Aorta (tissue), 5 donors: ENCODE measurements around the gene RASGRP2. TPM values are rescaled to one million over a fixed set of nuclear protein-coding genes. Genes with fewer than 3 reads are reported as not detected.
A peak's percentile ranks its signal among the peaks of the same experiment; 100 is the strongest.

Experiments used
- ATAC-seq: fragments of 200-7000 bp; cut with Tn5 transposase; one replicate; pipeline ENCODE4 v1.9.1; 2022; ENCODE audit warnings: moderate library complexity; ENCODE audit not compliant: low FRiP score
- DNase-seq, 2 donors: peaks; one replicate each; pipeline ENCODE4 v3.0.0-alpha.2; 2020
- H3K27ac ChIP-seq, 2 donors: one replicate each; pipeline ENCODE4 v1.5.1; 2013; ENCODE audit warnings: low read length in 2 of 2, mild to moderate bottlenecking in 2 of 2, moderate library complexity in 2 of 2, control low read depth in 1 of 2, inconsistent platforms in 1 of 2, low read depth in 1 of 2
- H3K27me3 ChIP-seq, 2 donors: one replicate each; pipeline ENCODE4 v1.6.1; 2013; ENCODE audit warnings: control low read depth in 1 of 2, low read length in 1 of 2, mild to moderate bottlenecking in 1 of 2, moderate library complexity in 1 of 2; ENCODE audit not compliant: insufficient read depth in 2 of 2, control insufficient read depth in 1 of 2
- H3K36me3 ChIP-seq, 2 donors: one replicate each; pipeline ENCODE4 v1.6.1; 2013; ENCODE audit warnings: control low read depth in 1 of 2, low read length in 1 of 2, mild to moderate bottlenecking in 1 of 2; ENCODE audit not compliant: insufficient read depth in 2 of 2, control insufficient read depth in 1 of 2
- H3K4me1 ChIP-seq, 2 donors: one replicate each; pipeline ENCODE4 v1.6.1; 2013; ENCODE audit warnings: low read length in 2 of 2, control low read depth in 1 of 2, mild to moderate bottlenecking in 1 of 2, moderate library complexity in 1 of 2; ENCODE audit not compliant: insufficient read depth in 2 of 2, control insufficient read depth in 1 of 2
- H3K4me3 ChIP-seq, 2 donors: one replicate each; pipeline ENCODE4 v1.5.1; 2013; ENCODE audit warnings: low read length in 2 of 2, control low read depth in 1 of 2, mild to moderate bottlenecking in 1 of 2
- H3K9me3 ChIP-seq: one replicate; pipeline ENCODE4 v1.6.1; 2013; ENCODE audit warnings: mild to moderate bottlenecking, low read length; ENCODE audit not compliant: control insufficient read depth
- WGBS, 2 donors: extraction: QIAGEN DNeasy Blood & Tissue Kit; methylation state at CpG; one replicate each; pipeline ENCODE4 v1.1.7; 2013; 5-methylcytosine and 5-hydroxymethylcytosine counted together
- intact Hi-C, 2 donors: fragments of 100-400 bp; cut with DNase I; formaldehyde crosslinking; loops; one replicate each; pipeline versions ENCODE4 v1.14.2 to v1.15.0; 2022
- polyA plus RNA-seq, 2 donors: library from polyadenylated mRNA; stranded (reverse); fragments of 200-250 nt; gene quantifications; one replicate each; pipeline ENCODE4 v1.2.3, GENCODE V29; 2013
- total RNA-seq, 2 donors: library from RNA; stranded (reverse); fragmentation: NEBNext Ultra II Directional; extraction: Animal tissue kit (Norgen Biotek cat#: 25700); gene quantifications; one replicate each; pipeline ENCODE4 v1.2.1, GENCODE V29; 2021
- donor health status: healthy with polysubstance abuse.
- donor health status: Bipolar disorder and iron deficiency.
- donor health status: DM: no; HTN: no; CAD: no.
- donor health status: DM: no; HTN: no; CAD: no.
- donor health status: DM: yes; HTN: yes; CAD: no.

The RASGRP2 gene
- total and polyA plus RNA-seq, 4 donors, result 20.8 to 152 (median 48.6) TPM

DNA sequence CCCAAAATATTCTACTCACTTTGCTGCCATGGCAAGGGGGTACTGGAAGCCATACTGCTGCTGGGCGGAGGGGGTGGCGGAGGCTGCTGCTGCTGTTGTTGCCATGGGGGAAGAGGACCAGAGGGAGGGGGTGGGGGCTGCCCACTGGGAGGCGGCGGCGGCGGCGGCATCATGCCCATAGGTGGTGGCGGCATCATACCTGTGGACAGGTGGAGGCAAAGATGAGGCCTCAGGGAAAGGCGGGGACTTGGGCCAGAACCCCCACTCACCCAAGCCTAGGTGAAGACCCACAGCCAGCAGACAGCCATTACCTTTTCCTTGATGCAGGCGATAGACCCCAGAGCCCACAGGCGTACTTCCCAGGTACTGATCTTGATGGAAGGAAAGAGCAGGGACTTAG lies 22.9 kb upstream of the RASGRP2 start:
- no peaks in the 10 kb centered on the region for H3K9me3 ChIP-seq
- peaks cover 0 to 1% of the 10 kb centered on the region in 2 donors for H3K4me1 ChIP-seq
- WGBS, 2 donors, result 84 to 94% methylated on average over 9 to 11 of the region's 11 CpGs
- ATAC-seq (no peak), DNase-seq (peak in 1 of 2 donors; percentile 70)
- no peak overlapping the region for H3K4me3 ChIP-seq
- H3K36me3 ChIP-seq, result peaks cover 20 to 28% of the 10 kb centered on the region in 2 donors
- no peak overlapping the region for H3K27ac ChIP-seq
- intact Hi-C loops, result no loop called here
- no peaks in the 10 kb centered on the region for H3K27me3 ChIP-seq

DNA sequence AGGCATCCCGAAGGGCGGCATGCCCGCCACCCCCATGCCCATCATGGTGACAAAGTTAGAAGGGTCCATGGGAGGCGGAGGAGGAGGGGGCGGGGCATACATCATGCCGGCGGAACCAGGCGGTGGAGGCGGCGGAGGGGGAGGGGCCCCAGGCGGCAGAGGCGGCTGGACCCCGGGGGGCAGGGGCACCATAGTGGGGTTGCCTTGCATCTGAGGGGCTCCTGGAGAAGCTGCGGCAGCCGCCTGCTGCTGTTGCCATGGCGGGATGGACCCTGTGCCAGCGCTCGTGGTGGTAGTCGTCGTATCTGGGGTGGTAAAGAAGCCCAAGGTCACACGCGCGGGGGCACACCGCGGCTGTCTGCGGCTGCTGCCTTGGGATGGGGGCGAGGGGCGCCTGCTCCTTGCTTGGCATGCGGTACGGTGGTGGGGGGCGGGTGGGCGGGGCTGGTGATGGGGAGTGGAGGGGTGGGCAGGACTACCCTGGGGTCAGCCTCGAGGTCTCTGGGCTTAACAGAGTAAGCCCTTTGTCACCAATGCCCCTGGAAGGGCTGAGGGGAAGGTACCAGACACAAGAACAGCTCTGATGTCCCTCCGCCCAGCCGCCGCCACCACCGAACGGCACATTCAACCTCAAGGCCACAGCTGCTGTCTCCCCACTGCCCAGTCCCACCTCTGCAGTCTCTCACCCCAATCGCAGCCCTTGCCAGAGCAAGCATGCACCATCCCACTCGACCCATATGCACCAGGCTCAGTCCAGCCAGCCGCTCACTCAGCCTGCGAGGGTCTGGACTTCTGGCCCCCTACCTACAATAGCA lies 22.1 kb upstream of the RASGRP2 start:
- H3K4me1 ChIP-seq, result peaks cover 0 to 1% of the 10 kb centered on the region in 2 donors
- ATAC-seq (peak; percentile 13), DNase-seq (peak in 1 of 2 donors; percentile 64)
- H3K4me3 ChIP-seq, result no peak overlapping the region
- H3K9me3 ChIP-seq, result no peaks in the 10 kb centered on the region
- no peaks in the 10 kb centered on the region for H3K27me3 ChIP-seq
- intact Hi-C loops, result no loop called here
- 83 to 84% methylated on average over 38 to 42 of the region's 42 CpGs for WGBS, 2 donors
- H3K27ac ChIP-seq, result no peak overlapping the region
- peaks cover 20 to 27% of the 10 kb centered on the region in 2 donors for H3K36me3 ChIP-seq

GRCh38 chr11:64765291-64765850 lies 21.4 kb upstream of the RASGRP2 start:
- no peaks in the 10 kb centered on the region for H3K27me3 ChIP-seq
- peaks cover 0 to 1% of the 10 kb centered on the region in 2 donors for H3K4me1 ChIP-seq
- H3K36me3 ChIP-seq, result peaks cover 20 to 24% of the 10 kb centered on the region in 2 donors
- WGBS, 2 donors, result 74 to 80% methylated on average over 30 of the region's 30 CpGs
- DNase-seq, result no peak
- intact Hi-C loops, result no loop called here
- H3K9me3 ChIP-seq, result no peaks in the 10 kb centered on the region
- no peak for ATAC-seq
- H3K4me3 ChIP-seq, result no peak overlapping the region
- H3K27ac ChIP-seq, result no peak overlapping the region

DNA sequence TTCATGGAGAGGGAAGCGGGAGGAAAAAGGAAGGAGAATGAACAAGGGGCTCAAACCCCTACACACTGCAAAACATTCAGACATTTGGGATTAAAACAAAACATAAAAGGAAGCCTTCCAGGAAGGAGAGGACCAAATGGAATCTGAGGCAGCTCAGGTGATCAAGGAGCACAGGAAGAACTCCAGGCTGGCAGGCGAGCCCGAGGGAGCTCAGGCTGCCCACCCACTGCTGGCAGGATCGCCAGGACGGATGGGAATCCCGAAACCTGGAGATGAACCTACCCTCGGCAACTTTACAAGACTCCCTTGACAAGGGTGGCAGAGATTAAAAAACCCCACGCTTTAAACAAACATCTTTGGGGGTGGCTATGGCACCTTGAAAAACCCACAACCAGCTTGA lies 20.8 kb upstream of the RASGRP2 start:
- WGBS, 2 donors, result 72 to 79% methylated on average over 8 of the region's 8 CpGs
- Histone ChIP-seq H3K27me3 (no peaks in the 10 kb centered on the region), H3K4me3 (no peak overlapping the region), H3K36me3 (peaks cover 17 to 20% of the 10 kb centered on the region in 2 donors), H3K4me1 (peaks cover 0 to 1% of the 10 kb centered on the region in 2 donors), H3K9me3 (no peaks in the 10 kb centered on the region), H3K27ac (no peak overlapping the region)
- DNase-seq, result no peak
- ATAC-seq, result no peak
- intact Hi-C loops, result no loop called here

DNA sequence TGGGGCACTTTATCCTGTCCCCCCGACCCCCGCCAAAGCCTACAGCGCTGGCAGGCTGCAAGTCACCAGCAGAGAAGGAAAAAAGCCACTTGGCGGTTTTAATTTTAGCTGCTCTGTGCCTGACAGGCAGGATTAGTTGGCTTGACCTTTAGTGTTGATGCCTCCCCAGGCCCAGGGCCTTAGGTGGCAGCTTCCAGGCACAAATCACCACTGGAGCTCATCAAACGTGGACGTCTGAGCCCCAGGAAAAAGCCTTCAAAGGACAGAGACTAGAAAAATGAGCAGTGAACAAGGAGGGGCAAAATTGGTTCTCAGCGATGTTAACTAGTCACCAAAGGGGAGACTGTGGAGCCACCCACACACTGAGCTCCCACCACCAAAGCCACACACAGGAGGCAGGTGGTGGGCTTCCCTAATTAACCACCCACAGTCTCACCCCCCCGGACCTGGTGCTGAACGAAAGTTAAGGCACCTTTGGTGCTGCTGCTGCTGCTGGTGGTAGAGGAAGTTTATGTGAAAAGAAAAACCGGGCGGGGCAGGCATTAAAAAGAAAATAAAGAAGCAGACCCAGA lies 20.2 kb upstream of the RASGRP2 start:
- ATAC-seq (no peak), DNase-seq (no peak)
- Histone ChIP-seq H3K9me3 (no peaks in the 10 kb centered on the region), H3K36me3 (peaks cover 11 to 15% of the 10 kb centered on the region in 2 donors), H3K27me3 (no peaks in the 10 kb centered on the region), H3K4me1 (peaks cover 0 to 1% of the 10 kb centered on the region in 2 donors), H3K27ac (peak overlapping the region in 1 of 2 donors; percentile 10), H3K4me3 (no peak overlapping the region)
- intact Hi-C loops, result no loop called here
- WGBS, 2 donors, result 45 to 49% methylated on average over 11 of the region's 11 CpGs

- Histone ChIP-seq H3K36me3 (peaks cover 11% of the 10 kb centered on the region in 2 donors), H3K4me3 (no peak overlapping the region), H3K27ac (peak overlapping the region in 1 of 2 donors; percentile 55), H3K27me3 (no peaks in the 10 kb centered on the region), H3K9me3 (no peaks in the 10 kb centered on the region), H3K4me1 (peaks cover 0 to 1% of the 10 kb centered on the region in 2 donors)
- intact Hi-C loops, result no loop called here
- DNase-seq (no peak), ATAC-seq (no peak)
- WGBS, 2 donors, result 33 to 34% methylated on average over 6 of the region's 6 CpGs
These were observed 19.6 kb upstream of the RASGRP2 start for GRCh38 chr11:64763526-64764039.

DNA sequence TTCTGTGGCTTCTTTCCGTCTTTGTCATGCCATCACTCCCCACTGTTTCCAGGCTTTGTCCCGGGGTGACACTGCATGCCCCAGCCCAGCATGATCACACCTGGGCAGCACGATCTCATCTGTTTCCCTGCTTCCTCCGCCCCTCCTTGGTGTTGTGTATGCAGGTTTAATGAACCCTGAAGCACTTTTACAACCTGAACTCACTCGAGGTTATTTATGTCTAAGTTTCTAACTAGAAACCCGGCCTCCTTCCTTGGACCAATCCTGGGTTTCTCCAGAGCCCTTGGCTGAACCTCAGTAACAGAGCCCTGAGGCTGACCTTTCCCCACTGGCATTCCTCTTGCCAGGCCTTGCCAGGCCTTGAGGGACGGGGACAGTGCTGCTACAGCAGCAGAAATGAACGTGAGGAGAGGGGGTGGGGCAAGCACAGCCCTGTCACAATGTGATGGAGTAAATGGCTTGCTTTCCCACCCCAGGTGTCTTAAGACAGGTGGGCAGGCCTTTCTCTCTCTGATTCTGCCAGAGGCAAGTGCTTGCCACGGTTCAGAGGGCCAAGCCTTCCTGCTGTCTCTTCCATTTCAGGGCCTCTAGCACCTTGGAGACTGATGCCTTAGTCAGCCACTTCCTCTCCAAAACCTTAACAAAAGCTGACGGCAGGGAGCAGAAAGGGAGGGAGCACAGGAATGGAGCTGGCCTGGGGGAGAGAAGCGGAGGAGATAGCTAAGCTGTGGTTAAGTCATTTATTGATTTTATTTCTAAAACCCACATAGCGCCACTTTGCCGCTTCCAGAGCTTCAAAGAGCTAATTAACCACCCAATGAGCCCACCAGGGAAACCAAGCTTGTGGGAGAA lies 19.0 kb upstream of the RASGRP2 start:
- Histone ChIP-seq H3K4me1 (peaks cover 0 to 1% of the 10 kb centered on the region in 2 donors), H3K36me3 (peaks cover 5 to 9% of the 10 kb centered on the region in 2 donors), H3K27me3 (no peaks in the 10 kb centered on the region), H3K27ac (peak overlapping the region in 1 of 2 donors; percentile 55), H3K9me3 (no peaks in the 10 kb centered on the region), H3K4me3 (no peak overlapping the region)
- intact Hi-C loops, result no loop called here
- ATAC-seq, result no peak
- DNase-seq, result peak in 1 of 2 donors; percentile 61
- WGBS, 2 donors, result 22 to 27% methylated on average over 13 of the region's 13 CpGs

DNA sequence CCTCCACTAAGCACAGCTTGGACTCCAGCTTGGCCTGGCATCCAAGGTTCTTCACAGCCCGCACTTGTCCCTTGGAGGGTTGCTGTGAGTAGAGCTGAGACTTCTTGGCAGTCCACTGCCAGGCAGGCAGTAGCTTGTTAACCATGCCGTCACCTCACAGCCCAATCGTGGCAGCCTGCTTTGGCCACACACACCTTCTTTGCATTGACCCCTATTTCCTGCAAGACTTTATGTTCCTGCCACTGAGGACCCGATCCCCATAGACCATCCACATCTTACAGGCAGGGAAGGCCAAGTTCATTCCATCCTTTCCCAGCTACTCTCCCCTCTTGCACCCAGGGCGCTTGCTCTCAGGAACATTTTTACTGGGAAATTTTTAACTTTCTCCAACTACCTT lies 18.3 kb upstream of the RASGRP2 start:
- WGBS, 2 donors, result 39 to 42% methylated on average over 5 of the region's 5 CpGs
- Histone ChIP-seq H3K4me1 (peaks cover 0 to 1% of the 10 kb centered on the region in 2 donors), H3K36me3 (peaks cover 2 to 4% of the 10 kb centered on the region in 2 donors), H3K9me3 (no peaks in the 10 kb centered on the region), H3K27ac (no peak overlapping the region), H3K27me3 (no peaks in the 10 kb centered on the region), H3K4me3 (no peak overlapping the region)
- intact Hi-C loops, result no loop called here
- ATAC-seq (no peak), DNase-seq (peak in 1 of 2 donors; percentile 73)
